GM10266 (cell line): Measurements from ENCODE around the gene CUL1.

Experiments
- DNase-seq: peaks from one replicate; pipeline ENCODE4 v3.0.0; 2012; ENCODE audit errors: extremely low spot score
- CTCF ChIP-seq: IDR thresholded peaks from 2 replicates; pipeline ENCODE4 v1.5.1; 2012; ENCODE audit warnings: mild to moderate bottlenecking, low read depth; ENCODE audit not compliant: control insufficient read depth, insufficient read depth; ENCODE audit errors: missing control alignments

The CUL1 gene

GRCh38 chr7:148695953-148696352, 2.8 kb upstream of the CUL1 start:
- DNase-seq: no peak
- no peak for TF ChIP-seq CTCF

GRCh38 chr7:148696787-148697186, 1.9 kb upstream of the CUL1 start:
- TF ChIP-seq CTCF: no peak
- DNase-seq: no peak

GRCh38 chr7:148697256-148698006, 1.3 kb upstream of the CUL1 start:
- TF ChIP-seq CTCF: no peak
- no peak for DNase-seq

GRCh38 chr7:148698007-148698396, 701 bp upstream of the CUL1 start:
- DNase-seq: peak; percentile 33
- no peak for TF ChIP-seq CTCF

GRCh38 chr7:148699024-148699781, 500 bp downstream of the CUL1 start:
- peak; percentile 71 for DNase-seq
- TF ChIP-seq CTCF: no peak

- no peak for TF ChIP-seq CTCF
- DNase-seq: no peak
These were observed 1.3 kb downstream of the CUL1 start for GRCh38 chr7:148699782-148700629.
